NCI-H2227 (cell line): ENCODE data around the gene GJC2.
"Not testable (repeated sequence)": the region's sequence is repeated elsewhere in the genome, so short reads cannot be mapped to it uniquely, and the experiment has no call there.

Source experiments
- DNase-seq: peaks from one replicate; lab custom pipeline; 2025; ENCODE audit not compliant: unreplicated experiment; lab: John Stamatoyannopoulos, UW

Gene GJC2

DNA sequence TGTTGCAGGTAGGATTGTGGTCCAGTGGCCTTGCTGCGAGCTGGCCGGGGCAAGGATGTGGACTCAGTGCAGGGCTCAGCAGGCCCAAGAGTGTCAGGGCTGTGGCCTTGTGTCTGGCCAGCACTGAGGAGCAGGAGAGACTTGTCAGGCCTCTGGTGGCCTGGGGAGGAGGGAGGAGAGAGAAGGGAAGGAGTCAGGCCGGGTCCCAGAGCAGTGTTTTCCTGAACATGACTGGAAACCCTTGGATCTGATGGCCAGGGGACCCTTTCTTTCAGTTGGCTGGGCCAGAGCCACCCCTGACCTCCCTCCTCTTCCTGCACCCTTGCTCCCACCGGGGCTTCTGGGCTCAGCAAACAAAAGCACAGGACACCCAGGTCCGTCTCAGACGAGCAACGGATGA lies 20.9 kb downstream of the GJC2 start:
- DNase-seq = no peak

DNA sequence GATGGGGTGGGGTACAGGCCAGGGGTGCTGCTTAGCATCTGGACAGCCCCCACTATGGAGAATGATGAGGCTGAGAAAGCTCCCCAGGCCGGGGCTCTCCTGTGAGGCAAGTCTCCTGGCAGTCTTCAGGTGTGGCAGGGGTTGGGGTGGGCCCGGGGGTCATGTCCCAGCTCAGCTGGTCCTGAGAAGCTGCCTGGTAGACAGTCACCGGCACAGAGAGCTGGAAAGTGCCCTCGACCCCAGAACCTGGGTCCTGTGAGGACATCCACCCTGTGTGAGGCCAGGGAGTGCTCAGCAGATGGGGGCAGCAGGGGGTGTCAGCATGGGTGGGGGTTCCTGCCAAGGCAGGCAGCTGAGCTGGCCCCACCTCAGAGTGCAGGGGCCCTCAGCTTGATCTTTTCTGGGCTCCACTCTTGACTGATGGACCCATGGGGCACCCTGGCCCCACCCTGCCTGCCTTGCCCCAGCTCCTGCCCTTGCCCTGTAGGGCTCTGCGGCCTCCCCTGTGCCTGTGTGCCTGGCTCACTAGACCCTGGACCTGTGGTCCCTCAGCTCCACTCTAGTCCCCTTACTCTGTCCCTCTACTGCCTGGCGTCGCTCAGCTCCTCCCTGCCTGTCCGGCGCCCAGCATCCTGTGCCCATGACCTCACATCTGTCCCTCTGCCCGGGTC lies 21.6 kb downstream of the GJC2 start:
- DNase-seq = no peak

- DNase-seq = no peak
Observed at GRCh38 chr1:228172591-228173527, 23.1 kb downstream of the GJC2 start.

GRCh38 chr1:228173528-228174481 lies 24.1 kb downstream of the GJC2 start:
- not testable (repeated sequence) for DNase-seq

DNA sequence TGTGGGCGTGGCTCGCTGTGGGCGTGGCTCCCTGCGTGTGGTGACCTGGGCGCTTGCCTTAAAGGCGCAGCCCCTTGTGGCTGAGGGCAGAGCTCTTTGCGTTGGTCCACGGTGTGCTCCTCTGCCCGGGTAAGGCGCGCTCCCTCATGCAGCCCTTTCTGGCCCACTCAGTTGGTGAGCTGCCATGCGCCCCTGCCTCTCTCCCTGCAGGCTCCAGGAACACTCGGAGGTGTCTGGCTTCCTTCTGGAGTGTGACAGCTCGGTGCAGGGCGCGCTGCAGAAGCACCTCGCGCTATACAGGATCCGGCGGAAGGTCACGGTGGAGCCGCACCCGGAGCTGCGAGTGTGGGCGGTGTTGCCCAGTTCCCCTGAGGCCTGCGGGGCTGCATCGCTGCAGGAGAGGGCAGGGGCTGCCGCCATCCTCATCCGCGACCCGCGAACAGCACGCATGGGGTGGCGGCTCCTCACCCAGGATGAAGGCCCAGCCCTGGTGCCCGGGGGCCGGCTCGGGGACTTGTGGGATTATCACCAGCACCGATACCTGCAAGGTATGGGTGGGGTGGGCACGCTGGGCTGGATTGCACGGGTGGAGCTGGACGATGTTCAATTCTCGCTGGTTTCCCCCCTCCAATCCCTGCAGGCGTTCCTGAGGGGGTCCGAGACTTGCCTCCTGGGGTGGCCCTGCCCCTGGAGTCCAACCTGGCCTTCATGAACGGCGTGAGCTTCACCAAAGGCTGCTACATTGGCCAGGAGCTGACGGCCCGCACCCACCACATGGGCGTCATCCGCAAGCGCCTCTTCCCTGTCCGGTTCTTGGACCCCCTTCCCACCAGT lies 25.0 kb downstream of the GJC2 start:
- DNase-seq = no peak

DNA sequence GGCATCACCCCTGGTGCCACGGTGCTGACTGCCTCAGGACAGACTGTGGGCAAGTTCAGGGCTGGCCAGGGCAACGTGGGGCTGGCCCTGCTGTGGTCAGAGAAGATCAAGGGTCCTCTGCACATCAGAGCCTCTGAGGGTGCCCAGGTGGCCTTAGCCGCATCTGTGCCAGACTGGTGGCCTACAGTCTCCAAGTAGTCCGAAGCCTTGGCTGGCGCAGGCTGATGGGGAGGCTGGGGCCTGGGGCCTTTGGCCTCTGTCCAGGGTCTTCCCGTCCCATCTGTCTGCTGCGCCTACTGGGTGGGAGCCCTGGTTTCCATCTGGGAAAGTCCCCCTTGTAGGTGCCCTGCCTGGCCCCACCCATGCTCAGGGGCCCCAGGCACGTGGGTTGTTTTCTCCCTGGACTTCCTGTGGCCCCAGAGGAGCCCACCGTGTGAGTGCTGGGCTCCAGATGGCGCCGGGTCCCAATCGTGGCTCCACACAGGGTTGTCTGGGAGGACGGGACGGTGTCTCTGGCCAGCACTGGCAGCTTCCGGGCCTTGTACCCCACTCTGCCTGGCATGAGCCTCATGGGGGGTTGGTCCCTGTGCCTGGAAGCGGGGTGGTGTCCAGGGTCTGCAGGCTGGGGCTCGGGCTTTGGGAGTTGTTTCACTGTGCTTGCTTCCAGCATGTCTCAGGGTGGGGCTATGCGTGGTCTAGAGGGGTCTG lies 25.7 kb downstream of the GJC2 start:
- no peak for DNase-seq

DNA sequence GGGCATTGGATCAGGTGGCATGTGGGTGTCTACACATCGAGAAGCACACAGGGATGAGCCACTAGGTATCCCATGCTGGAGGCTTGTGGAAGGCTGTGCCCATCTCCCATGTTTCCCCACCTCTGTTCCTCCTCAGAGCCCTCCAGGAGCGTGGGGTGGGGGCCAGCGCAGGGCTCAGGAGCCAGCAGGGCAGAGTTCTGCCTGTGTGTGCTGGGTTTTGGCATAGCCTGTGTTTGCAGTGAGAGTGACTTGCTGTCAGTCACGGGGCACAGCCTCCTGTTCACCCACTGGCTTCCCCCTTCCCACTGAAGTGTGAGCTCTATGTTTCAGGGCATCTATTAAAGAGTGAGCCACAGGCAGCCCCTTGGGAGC lies 26.3 kb downstream of the GJC2 start:
- DNase-seq = no peak

GRCh38 chr1:228176461-228177182 lies 26.9 kb downstream of the GJC2 start:
- no peak for DNase-seq

GRCh38 chr1:228177183-228177475 lies 27.4 kb downstream of the GJC2 start:
- DNase-seq = no peak

DNA sequence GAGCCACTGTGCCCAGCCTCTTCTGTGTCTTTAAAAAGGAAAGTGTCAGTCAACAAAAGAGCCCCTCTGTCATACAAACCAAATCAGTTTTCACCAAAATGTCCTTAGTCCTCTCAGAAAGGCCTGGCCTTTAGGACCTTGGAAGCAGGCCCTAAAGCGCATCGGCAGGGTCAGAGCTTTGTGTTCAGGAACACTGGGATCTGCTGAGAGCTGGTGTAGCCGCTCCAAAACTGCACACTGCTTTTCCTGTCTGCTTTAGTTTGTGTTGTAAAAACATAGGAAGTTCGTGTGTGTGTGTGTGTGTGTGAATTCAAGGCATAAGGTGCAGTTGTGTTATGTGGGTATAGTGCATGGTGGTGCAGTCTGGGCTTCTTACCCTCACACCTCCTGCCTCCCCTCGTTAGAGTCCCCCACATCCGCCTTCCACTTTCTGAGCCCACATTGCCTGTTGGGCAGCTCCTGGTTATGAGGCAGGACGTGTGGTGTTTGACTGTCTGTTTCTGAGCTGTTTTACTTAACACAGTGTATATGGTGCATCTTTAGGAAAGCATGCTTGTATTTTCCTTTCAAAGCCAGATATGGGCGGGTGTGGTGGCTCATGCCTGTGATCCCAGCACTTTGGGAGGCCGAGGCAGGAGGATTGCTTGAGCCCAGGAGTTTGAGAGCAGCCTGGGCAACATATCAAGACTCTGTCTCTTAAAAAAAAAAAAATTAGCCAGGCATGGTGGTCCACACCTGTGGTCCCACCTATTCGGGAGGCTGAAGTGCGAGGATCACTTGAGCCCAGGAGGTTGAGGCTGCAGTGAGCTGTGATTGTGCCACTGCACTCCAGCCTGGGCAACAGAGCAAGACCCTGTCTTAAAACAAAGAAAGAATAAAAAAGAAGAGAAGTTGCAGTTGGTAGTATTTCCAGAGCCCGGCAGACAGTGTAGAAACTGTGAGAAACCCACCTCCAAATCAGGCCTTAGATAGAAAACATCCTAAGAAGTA lies 28.3 kb downstream of the GJC2 start:
- DNase-seq = no peak

DNA sequence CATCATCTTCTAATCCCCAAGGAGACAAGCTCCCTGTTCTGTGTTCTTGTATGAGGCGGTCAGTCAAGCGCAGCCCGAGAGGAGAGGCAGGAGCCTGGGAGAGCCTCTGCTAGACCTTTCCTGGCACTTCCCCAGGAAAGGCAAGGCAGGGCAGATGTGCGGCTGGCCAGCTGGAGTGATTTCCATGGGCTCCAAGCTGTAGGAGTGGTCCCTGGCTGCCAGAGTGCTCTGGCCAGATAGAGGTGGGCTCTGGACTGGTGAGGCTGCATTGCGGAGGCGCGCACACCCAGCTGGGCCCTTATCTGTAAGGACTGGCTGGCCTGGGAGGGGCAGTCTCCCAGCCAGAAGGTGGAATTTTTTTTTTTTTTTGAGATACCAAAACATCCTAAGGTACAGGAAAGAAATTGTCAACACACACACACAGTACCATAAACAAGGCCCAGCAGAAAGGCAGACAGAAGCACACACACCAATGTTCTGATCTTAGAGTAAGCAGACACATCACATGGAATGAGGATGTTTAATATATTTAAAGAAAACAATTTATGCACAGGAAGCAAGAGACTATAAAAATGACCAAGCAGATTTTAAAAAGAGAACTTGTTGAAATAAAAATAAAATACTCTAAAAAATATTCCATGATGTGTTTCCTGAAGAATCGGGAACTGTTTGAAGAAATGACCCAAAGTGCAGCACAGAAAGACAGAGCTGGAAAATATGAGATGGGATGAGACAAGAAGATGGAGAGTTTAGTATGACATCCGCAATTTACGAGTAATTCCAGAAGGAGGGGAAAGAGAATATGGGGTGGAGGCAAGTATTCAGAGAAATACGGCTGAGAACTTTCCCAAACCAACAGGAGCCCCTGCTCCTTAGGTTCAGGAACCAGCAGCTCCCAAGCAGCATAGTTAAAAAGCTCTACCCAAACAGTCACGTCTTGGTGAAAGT lies 29.3 kb downstream of the GJC2 start:
- DNase-seq = no peak

DNA sequence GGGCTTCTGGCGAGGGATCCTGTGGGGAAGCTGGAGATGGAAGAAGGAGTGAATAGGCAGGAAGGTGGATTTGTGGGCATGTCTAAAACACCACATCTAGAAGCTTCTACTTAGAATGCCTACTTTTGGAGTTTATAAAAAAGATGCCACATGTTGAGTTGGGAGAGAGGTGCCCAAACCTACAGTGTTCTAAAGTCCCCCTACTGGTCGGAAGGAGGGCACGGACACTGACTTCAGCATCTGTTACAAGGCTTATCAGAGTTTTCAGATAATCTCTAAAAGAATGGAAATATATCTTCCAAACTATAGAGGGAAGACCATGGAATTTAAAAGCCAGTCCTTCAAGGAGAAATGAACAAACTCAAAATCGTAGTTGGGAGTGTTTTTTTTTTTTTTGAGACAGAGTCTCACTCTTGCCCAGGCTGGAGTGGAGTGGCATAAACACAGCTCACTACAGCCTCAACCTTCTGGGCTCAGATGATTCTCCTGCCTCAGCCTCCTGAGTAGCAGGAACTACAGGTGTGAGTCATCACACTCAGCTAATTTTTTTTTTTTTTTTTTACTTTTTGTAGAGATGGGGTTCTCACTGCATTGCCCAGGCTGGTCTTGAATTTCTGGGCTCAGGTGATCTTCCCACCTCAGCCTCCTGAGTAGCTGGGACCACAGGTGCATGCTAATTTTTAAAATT lies 30.7 kb downstream of the GJC2 start:
- DNase-seq = no peak

DNA sequence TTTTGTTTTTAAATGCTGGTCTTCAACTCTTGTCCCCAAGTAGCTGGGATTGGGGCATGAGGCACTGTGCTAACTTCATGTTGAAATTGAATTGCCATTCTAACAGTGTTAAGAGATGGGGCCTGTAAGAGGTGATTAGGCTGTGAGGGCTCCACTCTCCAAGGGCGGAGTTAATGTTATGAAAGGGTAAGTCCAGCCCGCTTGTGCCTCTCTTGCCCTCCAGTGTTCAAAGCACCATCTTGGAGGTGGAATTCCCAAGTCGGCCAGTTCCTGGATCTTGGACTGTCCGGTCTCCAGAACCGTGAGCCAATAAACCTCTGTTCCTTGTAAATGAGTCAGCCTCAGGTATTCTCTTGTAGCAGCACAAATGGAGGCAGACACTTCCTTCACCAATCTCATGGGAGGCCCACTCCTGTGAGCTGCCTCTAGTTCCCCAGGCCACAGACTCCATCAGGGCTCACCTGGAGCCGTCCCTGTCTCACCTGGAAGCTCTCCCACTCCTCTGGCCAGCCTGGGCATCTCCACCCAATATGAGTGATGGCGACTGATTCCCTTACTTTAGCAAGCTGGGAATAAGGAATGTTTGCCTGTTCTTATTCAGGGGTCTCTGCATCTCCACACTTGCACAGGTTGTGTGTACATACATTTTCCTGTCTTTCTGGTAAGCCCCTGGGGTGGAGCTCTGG lies 31.4 kb downstream of the GJC2 start:
- no peak for DNase-seq

GRCh38 chr1:228181645-228182034 lies 31.9 kb downstream of the GJC2 start:
- no peak for DNase-seq

- no peak for DNase-seq
Observed at GRCh38 chr1:228182296-228183030, 32.7 kb downstream of the GJC2 start.
